CD14-positive monocyte (primary cell): Measurements from ENCODE around the gene ANO4. TPM values are rescaled to one million over a fixed set of nuclear protein-coding genes. Genes with fewer than 3 reads are reported as not detected.
A peak's percentile ranks its signal among the peaks of the same experiment; 100 is the strongest.
"Not testable (repeated sequence)": the region's sequence is repeated elsewhere in the genome, so short reads cannot be mapped to it uniquely, and the experiment has no call there.

ENCODE experiments used
- DNase-seq, 3 donors: peaks; one replicate each; pipeline ENCODE4 v3.0.0-alpha.2; 2011 to 2022
- H2AFZ ChIP-seq: 2 replicates; pipeline ENCODE4 v1.6.0; 2012; ENCODE audit warnings: mild to moderate bottlenecking, low read depth, low read length, inconsistent platforms; ENCODE audit not compliant: insufficient read depth, poor library complexity, severe bottlenecking
- H3K27ac ChIP-seq, 2 donors: 1 replicate in 1 of 2; 2 replicates in 1 of 2; pipeline ENCODE4 v1.5.1; 2012 to 2013; ENCODE audit warnings: low read length in 2 of 2, control low read depth in 1 of 2, inconsistent platforms in 1 of 2, low read depth in 1 of 2, mild to moderate bottlenecking in 1 of 2
- H3K27me3 ChIP-seq, 2 donors: one replicate each; pipeline versions ENCODE4 v1.6.0 to v1.6.1; 2011 to 2013; ENCODE audit warnings: low read length in 2 of 2; ENCODE audit not compliant: control insufficient read depth in 2 of 2, insufficient read depth in 2 of 2
- H3K36me3 ChIP-seq, 2 donors: replicated peaks in 1 of 2; 1 replicate in 1 of 2; 2 replicates in 1 of 2; pipeline versions ENCODE4 v1.5.1 to v1.6.1; 2012 to 2013; ENCODE audit warnings: low read length in 2 of 2, control low read depth in 1 of 2, inconsistent platforms in 1 of 2, mild to moderate bottlenecking in 1 of 2; ENCODE audit not compliant: insufficient read depth in 2 of 2, control insufficient read depth in 1 of 2
- H3K4me1 ChIP-seq, 2 donors: 1 replicate in 1 of 2; 2 replicates in 1 of 2; pipeline versions ENCODE4 v1.5.1 to v1.6.1; 2012 to 2013; ENCODE audit warnings: low read length in 2 of 2, control low read depth in 1 of 2, inconsistent platforms in 1 of 2, mild to moderate bottlenecking in 1 of 2, moderate library complexity in 1 of 2; ENCODE audit not compliant: insufficient read depth in 2 of 2, control insufficient read depth in 1 of 2
- H3K4me2 ChIP-seq: replicated peaks from 2 replicates; pipeline ENCODE3; 2012; ENCODE audit warnings: low read length, moderate library complexity, mild to moderate bottlenecking; ENCODE audit not compliant: poor library complexity, severe bottlenecking; ENCODE audit errors: extremely low read depth
- H3K4me3 ChIP-seq, 3 experiments: fragments of 200-600 bp in 1 of 3; sonication (generic) in 1 of 3; replicated peaks in 1 of 3; 1 replicate in 2 of 3; 2 replicates in 1 of 3; pipeline ENCODE4 v1.5.1; 2011 to 2013; ENCODE audit warnings: low read length in 3 of 3, mild to moderate bottlenecking in 3 of 3, control low read depth in 2 of 3, low read depth in 2 of 3, inconsistent platforms in 1 of 3, moderate library complexity in 1 of 3
- H3K79me2 ChIP-seq: 2 replicates; pipeline ENCODE4 v1.6.0; 2012; ENCODE audit warnings: mild to moderate bottlenecking, control low read depth, inconsistent platforms, low read length, moderate library complexity; ENCODE audit not compliant: insufficient read depth
- H3K9ac ChIP-seq: 2 replicates; pipeline ENCODE4 v1.6.0; 2017; ENCODE audit warnings: low read length, mild to moderate bottlenecking; ENCODE audit not compliant: insufficient read depth, poor library complexity, severe bottlenecking
- H3K9me3 ChIP-seq, 2 donors: replicated peaks in 1 of 2; 1 replicate in 1 of 2; 2 replicates in 1 of 2; pipeline versions ENCODE4 v1.5.1 to v1.6.1; 2012 to 2013; ENCODE audit warnings: low read length in 2 of 2, control low read depth in 1 of 2; ENCODE audit not compliant: control insufficient read depth in 1 of 2, insufficient read depth in 1 of 2
- H4K20me1 ChIP-seq: 2 replicates; pipeline ENCODE4 v1.6.0; 2012; ENCODE audit warnings: mild to moderate bottlenecking, low read length, control low read depth, moderate library complexity; ENCODE audit not compliant: insufficient read depth
- H3K27ac Mint-ChIP-seq, 7 donors: one replicate each; pipeline ENCODE4 v1.8.0; 2020; ENCODE audit warnings: mild to moderate bottlenecking in 7 of 7, mixed read lengths in 7 of 7, moderate library complexity in 6 of 7, inconsistent platforms in 2 of 7
- H3K27me3 Mint-ChIP-seq, 3 donors: one replicate each; pipeline ENCODE4 v1.8.0; 2021 to 2022; ENCODE audit warnings: low read depth in 3 of 3, mild to moderate bottlenecking in 3 of 3, mixed read lengths in 3 of 3, moderate library complexity in 3 of 3, inconsistent platforms in 1 of 3
- H3K36me3 Mint-ChIP-seq, 2 donors: one replicate each; pipeline ENCODE4 v1.8.0; 2020; ENCODE audit warnings: mixed read lengths in 2 of 2, inconsistent platforms in 1 of 2, mild to moderate bottlenecking in 1 of 2
- H3K4me1 Mint-ChIP-seq: one replicate; pipeline ENCODE4 v1.8.0; 2020; ENCODE audit warnings: mild to moderate bottlenecking, mixed read lengths
- H3K4me3 Mint-ChIP-seq, 2 donors: one replicate each; pipeline ENCODE4 v1.8.0; 2020; ENCODE audit warnings: mild to moderate bottlenecking in 2 of 2, mixed read lengths in 2 of 2, moderate library complexity in 1 of 2
- H3K9me3 Mint-ChIP-seq, 7 donors: one replicate each; pipeline ENCODE4 v1.8.0; 2020 to 2022; ENCODE audit warnings: mixed read lengths in 7 of 7, mild to moderate bottlenecking in 6 of 7, moderate library complexity in 6 of 7, inconsistent platforms in 2 of 7
- WGBS: methylation state at CpG from one replicate; pipeline ENCODE4 v1.1.5; 2013; ENCODE audit warnings: missing lambda C conversion rate; ENCODE audit not compliant: insufficient coverage; 5-methylcytosine and 5-hydroxymethylcytosine counted together
- intact Hi-C, 2 donors: fragments of 100-400 bp; cut with micrococcal nuclease; formaldehyde crosslinking; loops; one replicate each; pipeline versions ENCODE4 v1.15.0 to v1.15.1; 2023
- polyA plus RNA-seq, 3 donors: library from polyadenylated mRNA; depleted of rRNA in 1 of 3; unstranded in 2 of 3; stranded (reverse) in 1 of 3; fragments of 300-500 nt in 2 of 3; fragments of >200 nt in 1 of 3; fragmentation: Illumina TruSeq in 2 of 3; gene quantifications; 1 replicate in 2 of 3; 2 replicates in 1 of 3; pipeline ENCODE4 v1.2.3, GENCODE V29; 2012 to 2021
- TF ChIP-seq, protein P1 (sequence below): fragments of 200-600 bp; IDR thresholded peaks from one replicate; pipeline ENCODE4 v1.8.0; 2022; ENCODE audit warnings: antibody characterized with exemption, mild to moderate bottlenecking

The ANO4 gene
- polyA plus RNA-seq, 3 donors: not detected

DNA sequence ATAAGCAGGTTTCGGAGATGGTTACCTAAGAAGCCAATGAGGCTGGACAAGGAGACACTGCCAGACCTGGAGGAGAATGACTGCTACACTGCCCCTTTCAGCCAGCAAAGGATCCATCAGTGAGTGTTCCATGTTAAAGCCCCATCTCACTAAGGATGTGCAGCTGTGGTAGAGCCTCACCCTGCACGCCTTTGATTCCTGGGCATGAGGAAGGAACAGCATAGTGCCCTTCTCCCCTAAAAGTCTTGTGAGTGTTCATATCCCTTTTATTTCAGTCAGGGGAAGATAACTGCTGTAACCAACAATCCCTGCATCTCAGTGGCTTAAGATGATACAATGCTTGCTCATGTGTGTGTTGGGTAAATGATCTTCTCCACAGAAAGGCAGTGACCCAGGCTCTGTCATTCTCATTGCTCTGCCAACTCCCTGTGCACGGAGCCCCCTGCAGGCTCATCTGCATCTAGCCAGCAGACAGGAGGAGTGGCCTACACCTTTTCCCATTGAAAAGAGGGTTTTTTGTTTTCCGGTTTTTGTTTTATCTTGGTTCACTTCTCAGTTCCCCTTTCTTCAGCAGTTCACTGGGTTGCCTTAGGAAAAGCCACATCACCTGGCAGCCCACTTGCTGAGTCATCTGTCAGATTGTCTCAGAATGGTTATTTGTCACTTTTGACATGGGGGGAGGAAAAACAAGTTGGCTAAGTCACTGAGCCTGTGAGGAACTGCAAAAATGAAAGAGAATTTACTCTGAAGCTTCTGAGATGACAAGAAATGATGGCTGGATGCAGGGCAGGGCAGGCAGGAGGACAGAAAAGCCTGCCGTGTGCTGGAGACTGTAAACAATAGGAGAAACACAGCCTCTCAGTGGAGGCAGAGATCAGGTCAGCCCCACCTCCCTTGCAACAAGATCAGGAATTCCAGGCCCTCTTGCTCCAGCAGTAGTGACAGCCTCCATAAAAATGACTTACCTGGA, 193.3 kb downstream of the ANO4 start:
- Mint-ChIP-seq H3K4me3 (peak overlapping the region in 1 of 2 donors; percentile 18), H3K4me1 (peaks cover 10% of the 10 kb centered on the region), H3K27me3 (peaks cover 1 to 6% (median 5%) of the 10 kb centered on the region in 3 donors), H3K27ac (no peak overlapping the region), H3K36me3 (no peaks in the 10 kb centered on the region), H3K9me3 (peaks cover 0 to 1% (median 0%) of the 10 kb centered on the region in 7 donors)
- Histone ChIP-seq H3K27ac (no peak overlapping the region), H3K4me1 (peaks cover 0 to 3% of the 10 kb centered on the region in 2 donors), H3K79me2 (no peaks in the 10 kb centered on the region), H3K9ac (no peak overlapping the region), H4K20me1 (no peaks in the 10 kb centered on the region), H3K27me3 (no peaks in the 10 kb centered on the region), H3K4me2 (no peak overlapping the region), H2AFZ (no peak overlapping the region), H3K9me3 (no peaks in the 10 kb centered on the region), H3K4me3 (no peak overlapping the region), H3K36me3 (no peaks in the 10 kb centered on the region)
- TF ChIP-seq, protein P1, sequence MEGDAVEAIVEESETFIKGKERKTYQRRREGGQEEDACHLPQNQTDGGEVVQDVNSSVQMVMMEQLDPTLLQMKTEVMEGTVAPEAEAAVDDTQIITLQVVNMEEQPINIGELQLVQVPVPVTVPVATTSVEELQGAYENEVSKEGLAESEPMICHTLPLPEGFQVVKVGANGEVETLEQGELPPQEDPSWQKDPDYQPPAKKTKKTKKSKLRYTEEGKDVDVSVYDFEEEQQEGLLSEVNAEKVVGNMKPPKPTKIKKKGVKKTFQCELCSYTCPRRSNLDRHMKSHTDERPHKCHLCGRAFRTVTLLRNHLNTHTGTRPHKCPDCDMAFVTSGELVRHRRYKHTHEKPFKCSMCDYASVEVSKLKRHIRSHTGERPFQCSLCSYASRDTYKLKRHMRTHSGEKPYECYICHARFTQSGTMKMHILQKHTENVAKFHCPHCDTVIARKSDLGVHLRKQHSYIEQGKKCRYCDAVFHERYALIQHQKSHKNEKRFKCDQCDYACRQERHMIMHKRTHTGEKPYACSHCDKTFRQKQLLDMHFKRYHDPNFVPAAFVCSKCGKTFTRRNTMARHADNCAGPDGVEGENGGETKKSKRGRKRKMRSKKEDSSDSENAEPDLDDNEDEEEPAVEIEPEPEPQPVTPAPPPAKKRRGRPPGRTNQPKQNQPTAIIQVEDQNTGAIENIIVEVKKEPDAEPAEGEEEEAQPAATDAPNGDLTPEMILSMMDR: no peak
- 67% methylated on average over 2 of the region's 5 CpGs for WGBS
- intact Hi-C loops: no loop called here
- DNase-seq: peak in 1 of 3 donors; percentile 15

DNA sequence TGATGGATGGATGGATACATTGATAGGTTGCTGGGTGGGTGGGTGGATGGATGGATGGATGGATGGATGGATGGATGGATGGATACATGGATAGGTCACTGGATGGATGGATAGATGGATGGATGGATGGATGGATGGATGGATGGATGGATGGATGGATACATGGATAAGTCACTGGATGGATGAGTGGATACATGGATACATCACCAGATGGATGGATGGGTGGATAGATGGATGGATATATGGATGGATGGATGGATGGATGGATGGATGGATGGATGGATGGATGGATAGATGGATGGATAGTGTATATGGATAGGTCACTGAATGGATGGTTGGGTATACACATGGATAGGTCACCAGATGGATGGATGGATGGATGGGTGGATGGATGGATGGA, 194.9 kb downstream of the ANO4 start:
- H3K4me2 ChIP-seq, H3K36me3 ChIP-seq, H3K27me3 Mint-ChIP-seq, H3K27ac ChIP-seq, intact Hi-C loops, H3K79me2 ChIP-seq, H2AFZ ChIP-seq, H3K4me1 ChIP-seq, H3K9ac ChIP-seq, H3K4me1 Mint-ChIP-seq, H3K4me3 Mint-ChIP-seq, H3K27ac Mint-ChIP-seq, H4K20me1 ChIP-seq, H3K36me3 Mint-ChIP-seq, H3K4me3 ChIP-seq, DNase-seq, H3K27me3 ChIP-seq, H3K9me3 Mint-ChIP-seq, H3K9me3 ChIP-seq: not testable (repeated sequence)
